Heart left ventricle (tissue), 16 donors: ENCODE measurements around the gene TMEFF2. TPM values are rescaled to one million over a fixed set of nuclear protein-coding genes. Genes with fewer than 3 reads are reported as not detected.

ENCODE experiments used
- ATAC-seq, 4 donors: fragments of 200-7000 bp; cut with Tn5 transposase; one replicate each; pipeline ENCODE4 v1.9.1; 2020 to 2022; ENCODE audit warnings: moderate library complexity in 4 of 4, mild to moderate bottlenecking in 3 of 4, moderate number of reproducible peaks in 1 of 4
- DNase-seq, 5 donors: peaks; one replicate each; pipeline ENCODE4 v3.0.0-alpha.2; 2020
- H3K27ac ChIP-seq, 12 donors: fragments of 200-600 bp; sonication (generic) in 4 of 12; one replicate each; pipeline versions ENCODE4 v1.5.0 to v1.8.0; 2016 to 2022; ENCODE audit warnings: mild to moderate bottlenecking in 2 of 12
- H3K27me3 ChIP-seq, 9 donors: fragments of 200-600 bp; sonication (generic) in 2 of 9; one replicate each; pipeline versions ENCODE4 v1.5.1 to v1.8.0; 2016 to 2022; ENCODE audit warnings: mild to moderate bottlenecking in 3 of 9
- H3K36me3 ChIP-seq, 9 donors: fragments of 200-600 bp; sonication (generic) in 2 of 9; one replicate each; pipeline versions ENCODE4 v1.5.0 to v1.8.0; 2018 to 2022; ENCODE audit warnings: mild to moderate bottlenecking in 2 of 9
- H3K4me1 ChIP-seq, 12 donors: fragments of 200-600 bp; sonication (generic) in 4 of 12; one replicate each; pipeline versions ENCODE4 v1.5.0 to v1.8.0; 2016 to 2022; ENCODE audit warnings: mild to moderate bottlenecking in 3 of 12
- H3K4me3 ChIP-seq, 12 donors: fragments of 200-600 bp; sonication (generic) in 4 of 12; one replicate each; pipeline versions ENCODE4 v1.5.0 to v1.8.0; 2017 to 2022; ENCODE audit warnings: mild to moderate bottlenecking in 9 of 12, moderate library complexity in 4 of 12
- H3K9me3 ChIP-seq, 12 donors: fragments of 200-600 bp; sonication (generic) in 4 of 12; one replicate each; pipeline versions ENCODE4 v1.5.0 to v1.8.0; 2016 to 2022; ENCODE audit warnings: mild to moderate bottlenecking in 1 of 12
- CTCF ChIP-seq, 12 donors: fragments of 200-600 bp; sonication (generic) in 4 of 12; IDR thresholded peaks; one replicate each; pipeline versions ENCODE4 v1.5.0 to v1.8.0; 2018 to 2022; ENCODE audit warnings: antibody characterized with exemption in 12 of 12, mild to moderate bottlenecking in 5 of 12
- POLR2A ChIP-seq, 2 donors: fragments of 450-650 bp; IDR thresholded peaks; one replicate each; pipeline ENCODE4 v1.6.1; 2017; ENCODE audit warnings: antibody characterized with exemption in 2 of 2, mild to moderate bottlenecking in 2 of 2, moderate library complexity in 2 of 2
- WGBS, 4 donors: extraction: QIAGEN DNeasy Blood & Tissue Kit in 2 of 4; methylation state at CpG; one replicate each; pipeline versions ENCODE4 v1.1.5 to v1.1.7; 2013 to 2018; 5-methylcytosine and 5-hydroxymethylcytosine counted together
- intact Hi-C, 10 donors: fragments of 100-400 bp; cut with DNase I; formaldehyde crosslinking; loops; one replicate each; pipeline versions ENCODE4 v1.11.1 to v1.14.2; 2022
- polyA plus RNA-seq, 2 donors: library from polyadenylated mRNA; stranded (reverse); fragments of 200-250 nt; gene quantifications; one replicate each; pipeline ENCODE4 v1.2.3, GENCODE V29; 2013
- total RNA-seq, 9 donors: library from RNA; depleted of rRNA in 2 of 9; stranded (reverse); fragments of >200 nt in 2 of 9; fragmentation: NEBNext Ultra II Directional in 3 of 9; extraction: Animal tissue kit (Norgen Biotek cat#: 25700) in 3 of 9; gene quantifications; one replicate each; pipeline versions ENCODE4 v1.1.0 to v1.2.4, GENCODE V29; 2016 to 2023
- donor health status: ischemic (EF 13 %, LVEDD 7.1; RV severe dilation, severe dysfunction).
- donor health status: healthy with polysubstance abuse.
- donor health status: DM: no; HTN: yes; CAD: no.
- donor health status: DM: no; HTN: no; CAD: no.
- donor health status: ischemic (EF 25% LVEDD 6.9; RV normal size, moderate dysfunction).
- donor health status: ischemic (EF 25% LVEDD 5.7; RV mildly dilated, moderate dysfunction).
- donor health status: healthy.
- donor health status: DM: yes; HTN: yes; CAD: no.
- donor health status: ischemic (EF 35%, LVEDD 5.7; RV mildly dilated, moderate dysfunction).
- donor health status: nonischemic (EF 11% LVEDD 7.7; RV severe dilation, severe dysfunction).
- donor health status: DM: yes; HTN: yes; CAD: no.
- donor health status: PGD.
- donor health status: ischemic (EF 29% LVEDD 5.4; RV normal size, mild dysfunction).
- donor health status: nonischemic (EF 23%, LVEDD 6.1; RV moderate dilation, normal function).

The TMEFF2 gene
- total and polyA plus RNA-seq, 11 donors = 0.08 to 0.44 (median 0.23) TPM; not detected in 7

- peaks cover 0 to 22% (median 11%) of the 10 kb centered on the region in 12 donors for H3K4me1 ChIP-seq
- H3K4me3 ChIP-seq = peak overlapping the region in 4 of 12 donors; percentile 4 to 17 (median 10)
- DNase-seq = no peak
- peak overlapping the region in 9 of 12 donors; percentile 41 to 76 (median 65) for H3K27ac ChIP-seq
- no peaks in the 10 kb centered on the region for H3K36me3 ChIP-seq
- H3K27me3 ChIP-seq = no peaks in the 10 kb centered on the region
- intact Hi-C loops = loop anchor here in 4 of 10 donors (2.0 to 10.0 kb wide), 4 partner anchors 129 to 181 kb away; partner anchors contain the start of gene CAVIN2 (in 2 of the 4)
- WGBS, 4 donors = 62 to 70% (median 68%) methylated on average over 4 of the region's 4 CpGs
- ATAC-seq = peak in 3 of 4 donors; percentile 67 to 83 (median 68)
- no peak for TF ChIP-seq POLR2A (IDR thresholded peaks at IDR 0.05)
- peak in 5 of 12 donors; percentile 11 to 30 (median 26) for TF ChIP-seq CTCF (IDR thresholded peaks at IDR 0.05)
- no peaks in the 10 kb centered on the region for H3K9me3 ChIP-seq
Measured at GRCh38 chr2:192025637-192026036, 169.1 kb downstream of the TMEFF2 start.

- no peak overlapping the region for H3K27ac ChIP-seq
- no peak overlapping the region for H3K4me3 ChIP-seq
- no peak for ATAC-seq
- DNase-seq = no peak
- H3K9me3 ChIP-seq = no peaks in the 10 kb centered on the region
- no peaks in the 10 kb centered on the region for H3K27me3 ChIP-seq
- 92 to 98% (median 94%) methylated on average over 3 of the region's 3 CpGs for WGBS, 4 donors
- TF ChIP-seq CTCF (IDR thresholded peaks at IDR 0.05) (no peak), POLR2A (IDR thresholded peaks at IDR 0.05) (no peak)
- intact Hi-C loops = loop anchor here in 2 of 10 donors (10.0 kb wide), 2 partner anchors 132 to 178 kb away; partner anchors contain the start of gene CAVIN2 (in 1 of the 2)
- H3K36me3 ChIP-seq = no peaks in the 10 kb centered on the region
- H3K4me1 ChIP-seq = peaks cover 0 to 25% (median 14%) of the 10 kb centered on the region in 12 donors
Measured at GRCh38 chr2:192023006-192023405, 171.7 kb downstream of the TMEFF2 start.

- DNase-seq = no peak
- Histone ChIP-seq H3K36me3 (no peaks in the 10 kb centered on the region), H3K4me3 (no peak overlapping the region), H3K9me3 (no peaks in the 10 kb centered on the region), H3K27ac (no peak overlapping the region), H3K4me1 (peaks cover 0 to 12% (median 0%) of the 10 kb centered on the region in 12 donors), H3K27me3 (no peaks in the 10 kb centered on the region)
- no peak for TF ChIP-seq POLR2A (IDR thresholded peaks at IDR 0.05)
- TF ChIP-seq CTCF (IDR thresholded peaks at IDR 0.05) = no peak
- intact Hi-C loops = no loop called here
- no peak for ATAC-seq
Measured at GRCh38 chr2:192017844-192018243, 176.9 kb downstream of the TMEFF2 start.

- 96 to 100% (median 96%) methylated on average over 1 of the region's 1 CpG for WGBS, 4 donors
- H3K36me3 ChIP-seq = no peaks in the 10 kb centered on the region
- peaks cover 0 to 12% (median 0%) of the 10 kb centered on the region in 12 donors for H3K4me1 ChIP-seq
- H3K27me3 ChIP-seq = no peaks in the 10 kb centered on the region
- no peaks in the 10 kb centered on the region for H3K9me3 ChIP-seq
- H3K27ac ChIP-seq = no peak overlapping the region
- no peak overlapping the region for H3K4me3 ChIP-seq
- DNase-seq = no peak
- intact Hi-C loops = no loop called here
- no peak for ATAC-seq
- TF ChIP-seq POLR2A (IDR thresholded peaks at IDR 0.05) (no peak), CTCF (IDR thresholded peaks at IDR 0.05) (no peak)
Measured at GRCh38 chr2:192016265-192016664, 178.5 kb downstream of the TMEFF2 start.
